ENCODE measurements around the gene NPL. TPM values are rescaled to one million over a fixed set of nuclear protein-coding genes. Genes with fewer than 3 reads are reported as not detected.

NPL gene
- total RNA-seq (2014; rRNA removed; shearing (Covaris generic); ENCODE audit: low replicate concordance): 0.14 and 0.17 TPM in 2 replicates

GRCh38 chr1:182789138-182790076, at the start of gene NPL:
Gene NPL, plus strand, starts transcription at chr1:182789773. Its CDS starts 4,599 bp downstream, at chr1:182794372.
- peak; percentile 74 for DNase-seq (ENCODE audit: low read depth)
- in situ Hi-C loops (cut with HindIII; ENCODE audit: low pct_unique_long_range_greater_than_20kb, low sequenced_read_pairs): no loop called here

- no peak for DNase-seq (ENCODE audit: low read depth)
- in situ Hi-C loops (cut with HindIII; ENCODE audit: low pct_unique_long_range_greater_than_20kb, low sequenced_read_pairs): no loop called here
Observed at GRCh38 chr1:182740120-182740519, 49.5 kb upstream of the NPL start.

GRCh38 chr1:182742780-182743179, 46.8 kb upstream of the NPL start:
- no peak for DNase-seq (ENCODE audit: low read depth)
- in situ Hi-C loops (cut with HindIII; ENCODE audit: low pct_unique_long_range_greater_than_20kb, low sequenced_read_pairs): no loop called here

- no peak for DNase-seq (ENCODE audit: low read depth)
- in situ Hi-C loops (cut with HindIII; ENCODE audit: low pct_unique_long_range_greater_than_20kb, low sequenced_read_pairs): no loop called here
Observed at GRCh38 chr1:182752077-182752988, 37.2 kb upstream of the NPL start.

GRCh38 chr1:182754087-182754486, 35.5 kb upstream of the NPL start:
- DNase-seq (ENCODE audit: low read depth): no peak
- in situ Hi-C loops (cut with HindIII; ENCODE audit: low pct_unique_long_range_greater_than_20kb, low sequenced_read_pairs): no loop called here

GRCh38 chr1:182754543-182755314, 34.8 kb upstream of the NPL start:
- in situ Hi-C loops (cut with HindIII; ENCODE audit: low pct_unique_long_range_greater_than_20kb, low sequenced_read_pairs): no loop called here
- no peak for DNase-seq (ENCODE audit: low read depth)

- no peak for DNase-seq (ENCODE audit: low read depth)
- in situ Hi-C loops (cut with HindIII; ENCODE audit: low pct_unique_long_range_greater_than_20kb, low sequenced_read_pairs): no loop called here
Observed at GRCh38 chr1:182755632-182756031, 33.9 kb upstream of the NPL start.

- in situ Hi-C loops (cut with HindIII; ENCODE audit: low pct_unique_long_range_greater_than_20kb, low sequenced_read_pairs): no loop called here
- no peak for DNase-seq (ENCODE audit: low read depth)
Observed at GRCh38 chr1:182756423-182756822, 33.1 kb upstream of the NPL start.

GRCh38 chr1:182761396-182762395, 27.9 kb upstream of the NPL start:
- in situ Hi-C loops (cut with HindIII; ENCODE audit: low pct_unique_long_range_greater_than_20kb, low sequenced_read_pairs): no loop called here
- no peak for DNase-seq (ENCODE audit: low read depth)

GRCh38 chr1:182762536-182762935, 27.0 kb upstream of the NPL start:
- DNase-seq (ENCODE audit: low read depth): no peak
- in situ Hi-C loops (cut with HindIII; ENCODE audit: low pct_unique_long_range_greater_than_20kb, low sequenced_read_pairs): no loop called here

GRCh38 chr1:182764029-182764727, 25.4 kb upstream of the NPL start:
- no peak for DNase-seq (ENCODE audit: low read depth)
- in situ Hi-C loops (cut with HindIII; ENCODE audit: low pct_unique_long_range_greater_than_20kb, low sequenced_read_pairs): no loop called here

GRCh38 chr1:182765391-182765790, 24.2 kb upstream of the NPL start:
- in situ Hi-C loops (cut with HindIII; ENCODE audit: low pct_unique_long_range_greater_than_20kb, low sequenced_read_pairs): no loop called here
- no peak for DNase-seq (ENCODE audit: low read depth)

- in situ Hi-C loops (cut with HindIII; ENCODE audit: low pct_unique_long_range_greater_than_20kb, low sequenced_read_pairs): no loop called here
- no peak for DNase-seq (ENCODE audit: low read depth)
Observed at GRCh38 chr1:182766050-182766449, 23.5 kb upstream of the NPL start.

- no peak for DNase-seq (ENCODE audit: low read depth)
- in situ Hi-C loops (cut with HindIII; ENCODE audit: low pct_unique_long_range_greater_than_20kb, low sequenced_read_pairs): no loop called here
Observed at GRCh38 chr1:182766881-182767645, 22.5 kb upstream of the NPL start.

GRCh38 chr1:182768963-182769362, 20.6 kb upstream of the NPL start:
- no peak for DNase-seq (ENCODE audit: low read depth)
- in situ Hi-C loops (cut with HindIII; ENCODE audit: low pct_unique_long_range_greater_than_20kb, low sequenced_read_pairs): no loop called here

- in situ Hi-C loops (cut with HindIII; ENCODE audit: low pct_unique_long_range_greater_than_20kb, low sequenced_read_pairs): no loop called here
Observed at GRCh38 chr1:182770232-182770631, 19.3 kb upstream of the NPL start.

More at GRCh38 chr1:182770232-182770631, 19.3 kb upstream of the NPL start:
- no peak for DNase-seq (ENCODE audit: low read depth)
